H9 (cell line): Measurements from ENCODE around the gene TMEM95. TPM values are rescaled to one million over a fixed set of nuclear protein-coding genes. Genes with fewer than 3 reads are reported as not detected.

Experiments
- DNase-seq: peaks from one replicate; pipeline ENCODE4 v3.0.0-alpha.2; 2017
- H2AFZ ChIP-seq: one replicate; pipeline ENCODE4 v1.6.1; 2013; ENCODE audit warnings: mild to moderate bottlenecking, low read length, control low read depth, moderate library complexity
- H2AK5ac ChIP-seq: 2 replicates; pipeline ENCODE4 v1.6.1; 2013; ENCODE audit warnings: low read length, control low read depth, mixed read lengths; ENCODE audit not compliant: insufficient read length
- H2BK120ac ChIP-seq: one replicate; pipeline ENCODE4 v1.6.1; 2013; ENCODE audit warnings: low read depth, mild to moderate bottlenecking, low read length, control low read depth, inconsistent platforms; ENCODE audit not compliant: poor library complexity, severe bottlenecking
- H2BK12ac ChIP-seq: 2 replicates; pipeline ENCODE4 v1.6.1; 2013; ENCODE audit warnings: low read length, control low read depth, mixed read lengths, low read depth; ENCODE audit not compliant: insufficient read length
- H2BK15ac ChIP-seq: 2 replicates; pipeline ENCODE4 v1.6.1; 2013; ENCODE audit warnings: low read depth, low read length, control low read depth
- H2BK20ac ChIP-seq: one replicate; pipeline ENCODE4 v1.6.1; 2013; ENCODE audit warnings: low read depth, mild to moderate bottlenecking, low read length, control low read depth, inconsistent platforms; ENCODE audit not compliant: poor library complexity, severe bottlenecking
- H2BK5ac ChIP-seq: 2 replicates; pipeline ENCODE4 v1.6.1; 2013; ENCODE audit warnings: low read length, control low read depth, mixed read lengths; ENCODE audit not compliant: insufficient read length
- H3K14ac ChIP-seq: 2 replicates; pipeline ENCODE4 v1.6.1; 2013; ENCODE audit warnings: low read length, control low read depth; ENCODE audit not compliant: insufficient read depth
- H3K18ac ChIP-seq: 2 replicates; pipeline ENCODE4 v1.6.1; 2013; ENCODE audit warnings: low read depth, mild to moderate bottlenecking, mixed read lengths, low read length, control low read depth; ENCODE audit not compliant: insufficient read length
- H3K23ac ChIP-seq: 2 replicates; pipeline ENCODE4 v1.6.1; 2013; ENCODE audit warnings: low read length, control low read depth, mixed read lengths, low read depth; ENCODE audit not compliant: insufficient read length
- H3K23me2 ChIP-seq: 2 replicates; pipeline ENCODE4 v1.6.1; 2013; ENCODE audit warnings: low read depth, mild to moderate bottlenecking, mixed read lengths, low read length, control low read depth; ENCODE audit not compliant: insufficient read length, poor library complexity, severe bottlenecking
- H3K27ac ChIP-seq: 2 replicates; pipeline ENCODE4 v1.5.1; 2013; ENCODE audit warnings: low read length, control low read depth, mixed read lengths, low read depth; ENCODE audit not compliant: insufficient read length
- H3K27me3 ChIP-seq: 2 replicates; pipeline ENCODE4 v1.6.1; 2013; ENCODE audit warnings: low read length, control low read depth, inconsistent platforms; ENCODE audit not compliant: insufficient read depth
- H3K4ac ChIP-seq: 2 replicates; pipeline ENCODE4 v1.6.1; 2013; ENCODE audit warnings: low read depth, mild to moderate bottlenecking, control low read depth, inconsistent platforms, low read length, moderate library complexity
- H3K4me1 ChIP-seq: 2 replicates; pipeline ENCODE4 v1.6.1; 2013; ENCODE audit warnings: low read length, control low read depth, inconsistent platforms; ENCODE audit not compliant: insufficient read depth
- H3K4me2 ChIP-seq: 2 replicates; pipeline ENCODE4 v1.6.1; 2013; ENCODE audit warnings: low read length, control low read depth, mixed read lengths; ENCODE audit not compliant: insufficient read length, insufficient read depth
- H3K56ac ChIP-seq: 2 replicates; pipeline ENCODE4 v1.6.1; 2013; ENCODE audit warnings: low read depth, mild to moderate bottlenecking, mixed read lengths, low read length, control low read depth; ENCODE audit not compliant: insufficient read length
- H3K79me1 ChIP-seq: 2 replicates; pipeline ENCODE4 v1.6.1; 2013; ENCODE audit warnings: low read depth, mild to moderate bottlenecking, moderate library complexity, low read length, control low read depth, inconsistent platforms; ENCODE audit not compliant: insufficient read depth, poor library complexity, severe bottlenecking
- H3K79me2 ChIP-seq: 2 replicates; pipeline ENCODE4 v1.6.1; 2013; ENCODE audit warnings: low read length, control low read depth, inconsistent platforms; ENCODE audit not compliant: insufficient read depth
- H3K9ac ChIP-seq: 2 replicates; pipeline ENCODE4 v1.6.1; 2013; ENCODE audit warnings: low read length, control low read depth, mixed read lengths; ENCODE audit not compliant: insufficient read length; ENCODE audit errors: extremely low read depth
- H3K9me3 ChIP-seq: one replicate; pipeline ENCODE4 v1.6.1; 2013; ENCODE audit warnings: low read depth, low read length, inconsistent platforms; ENCODE audit not compliant: control insufficient read depth
- H3T11ph ChIP-seq: one replicate; pipeline ENCODE4 v1.6.1; 2013; ENCODE audit warnings: mild to moderate bottlenecking, low read length, control low read depth, inconsistent platforms
- H4K20me1 ChIP-seq: one replicate; pipeline ENCODE4 v1.6.1; 2013; ENCODE audit not compliant: control insufficient read depth, insufficient read length, insufficient read depth
- H4K5ac ChIP-seq: 2 replicates; pipeline ENCODE4 v1.6.1; 2013; ENCODE audit warnings: low read depth, mild to moderate bottlenecking, mixed read lengths, low read length, control low read depth; ENCODE audit not compliant: insufficient read length
- H4K8ac ChIP-seq: replicated peaks from 2 replicates; pipeline ENCODE4 v1.6.1; 2013; ENCODE audit warnings: low read length, control low read depth, mixed read lengths, low read depth; ENCODE audit not compliant: insufficient read length
- H4K91ac ChIP-seq: 2 replicates; pipeline ENCODE4 v1.6.1; 2013; ENCODE audit warnings: low read depth, mild to moderate bottlenecking, moderate library complexity, mixed read lengths, low read length, control low read depth; ENCODE audit not compliant: insufficient read length
- H3K27ac Mint-ChIP-seq, 3 experiments: 2 replicates in 2 of 3; 3 replicates in 1 of 3; pipeline ENCODE4 v1.8.0; 2020 to 2021; ENCODE audit warnings: mixed read lengths in 3 of 3, mild to moderate bottlenecking in 1 of 3, moderate library complexity in 1 of 3
- H3K27me3 Mint-ChIP-seq: 2 replicates; pipeline ENCODE4 v1.8.0; 2021; ENCODE audit warnings: low read depth, mild to moderate bottlenecking, moderate library complexity, mixed read lengths
- H3K36me3 Mint-ChIP-seq, 3 experiments: 2 replicates in 2 of 3; 3 replicates in 1 of 3; pipeline ENCODE4 v1.8.0; 2020 to 2021; ENCODE audit warnings: low read depth in 3 of 3, mixed read lengths in 3 of 3; ENCODE audit not compliant: insufficient read depth in 1 of 3
- H3K4me1 Mint-ChIP-seq, 2 experiments: 2 replicates each; pipeline ENCODE4 v1.8.0; 2020; ENCODE audit warnings: mixed read lengths in 2 of 2
- H3K4me3 Mint-ChIP-seq, 2 experiments: 2 replicates in 1 of 2; 3 replicates in 1 of 2; pipeline ENCODE4 v1.8.0; 2020 to 2021; ENCODE audit warnings: mild to moderate bottlenecking in 2 of 2, mixed read lengths in 2 of 2, moderate library complexity in 1 of 2
- H3K9me3 Mint-ChIP-seq, 2 experiments: 2 replicates in 1 of 2; 3 replicates in 1 of 2; pipeline ENCODE4 v1.8.0; 2020; ENCODE audit warnings: mild to moderate bottlenecking in 2 of 2, mixed read lengths in 2 of 2, moderate library complexity in 1 of 2
- CTCF ChIP-seq: fragments of 200-600 bp; sonication (generic); conservative IDR thresholded peaks from 3 replicates; pipeline ENCODE4 v1.8.0; 2021; ENCODE audit warnings: antibody characterized with exemption, mild to moderate bottlenecking
- WGBS: extraction: QIAGEN DNeasy Blood & Tissue Kit; methylation state at CpG from one replicate; pipeline ENCODE4 v1.1.7; 2013; ENCODE audit warnings: missing lambda C conversion rate, low lambda C conversion rate, mixed read lengths; ENCODE audit not compliant: insufficient read length; ENCODE audit errors: extremely low coverage; 5-methylcytosine and 5-hydroxymethylcytosine counted together
- total RNA-seq: library from RNA; stranded (reverse); gene quantifications from 2 replicates; pipeline ENCODE4 v1.2.1, GENCODE V29; 2021

The TMEM95 gene
- total RNA-seq, 1 experiment from 2014 or later = not detected

- Histone ChIP-seq H4K91ac (no peak overlapping the region), H3K4me1 (peaks cover 5% of the 10 kb centered on the region; the same call in 1 of the 2 replicates), H2BK12ac (no peak overlapping the region), H4K8ac (no peak overlapping the region), H3K18ac (no peak overlapping the region), H3K79me1 (no peaks in the 10 kb centered on the region), H2BK5ac (no peak overlapping the region), H3K79me2 (no peaks in the 10 kb centered on the region), H3K9me3 (no peaks in the 10 kb centered on the region), H3T11ph (no peak overlapping the region), H3K27me3 (no peaks in the 10 kb centered on the region), H2AK5ac (no peak overlapping the region), H3K9ac (no peak overlapping the region), H4K5ac (no peak overlapping the region), H3K14ac (no peak overlapping the region), H2BK120ac (no peak overlapping the region), H3K4me2 (no peak overlapping the region), H3K23ac (no peak overlapping the region), H3K27ac (no peak overlapping the region), H3K56ac (no peak overlapping the region), H3K4ac (no peak overlapping the region), H2AFZ (no peak overlapping the region), H2BK20ac (no peak overlapping the region), H3K23me2 (peaks cover 7% of the 10 kb centered on the region), H4K20me1 (peaks cover 2% of the 10 kb centered on the region), H2BK15ac (no peak overlapping the region)
- no CpG with 5 or more reads among the region's 10 CpGs for WGBS
- no peaks in the 10 kb centered on the region; a peak in 1 of 5 replicates for H3K9me3 Mint-ChIP-seq
- no peak overlapping the region for H3K4me3 Mint-ChIP-seq
- H3K36me3 Mint-ChIP-seq = peaks cover 27 to 60% (median 44%) of the 10 kb centered on the region in 3 experiments
- peaks cover 22 to 23% of the 10 kb centered on the region in 2 experiments for H3K4me1 Mint-ChIP-seq
- no peak for TF ChIP-seq CTCF
- H3K27ac Mint-ChIP-seq = no peak overlapping the region
- H3K27me3 Mint-ChIP-seq = peaks cover 3% of the 10 kb centered on the region
- no peak for DNase-seq
These were observed 33.9 kb downstream of the TMEM95 start for GRCh38 chr17:7388856-7389255.
